PFSK-1 (cell line): ENCODE data around the gene ARL6IP5.

Experiments used
- FOXP2 ChIP-seq: optimal IDR thresholded peaks from 2 replicates; pipeline ENCODE3; 2011; ENCODE audit warnings: borderline replicate concordance, control low read depth, inconsistent platforms; ENCODE audit not compliant: insufficient read depth; ENCODE audit errors: extremely low read length, extremely low read depth
- POLR2AphosphoS5 ChIP-seq: IDR thresholded peaks from 2 replicates; pipeline ENCODE4 v1.6.1; 2012; ENCODE audit warnings: low read depth, mild to moderate bottlenecking, control low read depth, low read length, moderate library complexity
- REST ChIP-seq, 2 experiments: IDR thresholded peaks; 2 replicates each; pipeline versions ENCODE4 v1.6.1 to v1.8.0; 2011 to 2012; ENCODE audit warnings: low read depth in 2 of 2, low read length in 2 of 2, control low read depth in 1 of 2, inconsistent platforms in 1 of 2, mild to moderate bottlenecking in 1 of 2, moderate library complexity in 1 of 2; ENCODE audit not compliant: insufficient read depth in 1 of 2
- SIN3A ChIP-seq: IDR thresholded peaks from 2 replicates; pipeline ENCODE4 v1.6.1; 2012; ENCODE audit warnings: mild to moderate bottlenecking, low read length, moderate library complexity, borderline replicate concordance; ENCODE audit not compliant: insufficient read depth
- TAF1 ChIP-seq: IDR thresholded peaks from 2 replicates; pipeline ENCODE4 v1.6.1; 2012; ENCODE audit warnings: low read length, control low read depth, borderline replicate concordance; ENCODE audit not compliant: insufficient read depth

Gene ARL6IP5

GRCh38 chr3:69119138-69119537 is 34.4 kb downstream of the ARL6IP5 start:
- TF ChIP-seq FOXP2 (no peak), POLR2AphosphoS5 (no peak), REST (IDR thresholded peaks at IDR 0.05; ENCODE audit: insufficient read depth in 1 of 2, low read depth in 2 of 2, low read length in 2 of 2) (no peak), SIN3A (no peak), TAF1 (no peak)

GRCh38 chr3:69119681-69120080 is 34.9 kb downstream of the ARL6IP5 start:
- no peak for TF ChIP-seq SIN3A
- TF ChIP-seq TAF1, result no peak
- TF ChIP-seq REST (IDR thresholded peaks at IDR 0.05; ENCODE audit: insufficient read depth in 1 of 2, low read depth in 2 of 2, low read length in 2 of 2), result no peak
- TF ChIP-seq FOXP2, result no peak
- no peak for TF ChIP-seq POLR2AphosphoS5

- no peak for TF ChIP-seq FOXP2
- no peak for TF ChIP-seq TAF1
- TF ChIP-seq SIN3A, result no peak
- TF ChIP-seq POLR2AphosphoS5, result no peak
- TF ChIP-seq REST (IDR thresholded peaks at IDR 0.05; ENCODE audit: insufficient read depth in 1 of 2, low read depth in 2 of 2, low read length in 2 of 2), result no peak
These were observed 36.2 kb downstream of the ARL6IP5 start for GRCh38 chr3:69120879-69121464.

- no peak for TF ChIP-seq SIN3A
- TF ChIP-seq FOXP2, result no peak
- TF ChIP-seq POLR2AphosphoS5, result no peak
- TF ChIP-seq TAF1, result no peak
- no peak for TF ChIP-seq REST (IDR thresholded peaks at IDR 0.05; ENCODE audit: insufficient read depth in 1 of 2, low read depth in 2 of 2, low read length in 2 of 2)
These were observed 36.8 kb downstream of the ARL6IP5 start for GRCh38 chr3:69121513-69121912.

- TF ChIP-seq FOXP2, result no peak
- no peak for TF ChIP-seq POLR2AphosphoS5
- TF ChIP-seq TAF1, result no peak
- no peak for TF ChIP-seq SIN3A
- TF ChIP-seq REST (IDR thresholded peaks at IDR 0.05; ENCODE audit: insufficient read depth in 1 of 2, low read depth in 2 of 2, low read length in 2 of 2), result no peak
These were observed 37.2 kb downstream of the ARL6IP5 start for GRCh38 chr3:69121950-69122349.
